Brain microvascular endothelial cell (primary cell): ENCODE results near the gene ANKRD62.

Source experiments
- DNase-seq: peaks from one replicate; pipeline ENCODE4 v3.0.0-alpha.2; 2020
- H3K27ac ChIP-seq: fragments of 250-450 bp; sonication (Bioruptor Pico); 2 replicates; pipeline ENCODE4 v1.5.1; 2020; ENCODE audit warnings: mild to moderate bottlenecking, moderate library complexity
- H3K27me3 ChIP-seq: fragments of 250-450 bp; sonication (Bioruptor Pico); replicated peaks from 2 replicates; pipeline ENCODE4 v1.5.1; 2020; ENCODE audit warnings: mild to moderate bottlenecking
- H3K36me3 ChIP-seq: fragments of 250-450 bp; sonication (Bioruptor Pico); replicated peaks from 2 replicates; pipeline ENCODE4 v1.5.1; 2020; ENCODE audit warnings: mild to moderate bottlenecking
- H3K4me3 ChIP-seq: 2 replicates; pipeline ENCODE4 v1.5.1; 2011; ENCODE audit warnings: low read depth, mild to moderate bottlenecking, control low read depth, low read length, moderate library complexity
- CTCF ChIP-seq: IDR thresholded peaks from 2 replicates; pipeline ENCODE4 v1.5.1; 2011; ENCODE audit warnings: low read depth, mild to moderate bottlenecking, moderate library complexity, low read length, control low read depth, inconsistent platforms; ENCODE audit errors: missing control alignments
- in situ Hi-C: cut with HindIII; loops from 2 replicates; pipeline ENCODE4 v1.10.0; 2017; ENCODE audit warnings: low sequenced_read_pairs, low pct_ligation_motif_present

Gene ANKRD62

GRCh38 chr18:12048827-12049175 is 44.8 kb upstream of the ANKRD62 start:
- Histone ChIP-seq H3K27me3 (no peaks in the 10 kb centered on the region), H3K4me3 (peak overlapping the region; percentile 17), H3K27ac (peak overlapping the region; percentile 20), H3K36me3 (no peaks in the 10 kb centered on the region)
- TF ChIP-seq CTCF = no peak
- DNase-seq = no peak
- in situ Hi-C loops = no loop called here

GRCh38 chr18:12049978-12050811 is 43.4 kb upstream of the ANKRD62 start:
- Histone ChIP-seq H3K4me3 (no peak overlapping the region), H3K36me3 (no peaks in the 10 kb centered on the region), H3K27ac (no peak overlapping the region), H3K27me3 (no peaks in the 10 kb centered on the region)
- no peak for TF ChIP-seq CTCF
- in situ Hi-C loops = no loop called here
- DNase-seq = no peak

- no peaks in the 10 kb centered on the region for H3K27me3 ChIP-seq
- TF ChIP-seq CTCF = no peak
- H3K4me3 ChIP-seq = no peak overlapping the region
- no peaks in the 10 kb centered on the region for H3K36me3 ChIP-seq
- H3K27ac ChIP-seq = no peak overlapping the region
- in situ Hi-C loops = no loop called here
- DNase-seq = no peak
Observed at GRCh38 chr18:12052866-12053265, 40.8 kb upstream of the ANKRD62 start.

- no peak for DNase-seq
Observed at GRCh38 chr18:12053289-12053688, 40.4 kb upstream of the ANKRD62 start.

GRCh38 chr18:12056034-12056883 is 37.4 kb upstream of the ANKRD62 start:
- H3K4me3 ChIP-seq = no peak overlapping the region
- in situ Hi-C loops = no loop called here
- TF ChIP-seq CTCF = no peak
- no peak for DNase-seq
- no peak overlapping the region for H3K27ac ChIP-seq
- no peaks in the 10 kb centered on the region for H3K27me3 ChIP-seq
- H3K36me3 ChIP-seq = no peaks in the 10 kb centered on the region

More at GRCh38 chr18:12053289-12053688, 40.4 kb upstream of the ANKRD62 start:
- Histone ChIP-seq H3K36me3 (no peaks in the 10 kb centered on the region), H3K27ac (no peak overlapping the region), H3K4me3 (no peak overlapping the region), H3K27me3 (no peaks in the 10 kb centered on the region)
- in situ Hi-C loops = no loop called here
- no peak for TF ChIP-seq CTCF
